ENCODE data around the gene SLA2. TPM values are rescaled to one million over a fixed set of nuclear protein-coding genes. Genes with fewer than 3 reads are reported as not detected.
"Not testable (repeated sequence)": the region's sequence is repeated elsewhere in the genome, so short reads cannot be mapped to it uniquely, and the experiment has no call there.

SLA2 gene
- polyA plus RNA-seq = under 1 TPM; 0.55 to 0.57 TPM

GRCh38 chr20:36645998-36646397 is at the start of gene SLA2:
SLA2 (minus strand) TSS chr20:36646196; CDS start chr20:36641335, 4,861 bp downstream.
- no peaks in the 10 kb centered on the region for H3K4me1 ChIP-seq (ENCODE audit: control insufficient read depth in 2 of 2, insufficient read depth in 2 of 2, low read length in 1 of 2)
- peak within 1 kb of the TSS; percentile 12 to 18 for H3K4me3 ChIP-seq (ENCODE audit: low read depth in 1 of 2, low read length in 2 of 2)
- H3K9me3 ChIP-seq (ENCODE audit: control insufficient read depth in 2 of 2, insufficient read depth in 1 of 2, low read depth in 1 of 2, low read length in 1 of 2) = no peaks in the 10 kb centered on the region
- no peaks in the 10 kb centered on the region for H3K36me3 ChIP-seq (ENCODE audit: control insufficient read depth in 2 of 2, insufficient read depth in 2 of 2, low read length in 1 of 2)
- H3K27ac ChIP-seq (ENCODE audit: low read depth in 2 of 2, low read length in 1 of 2) = peak within 1 kb of the TSS in 1 of 2 donors; percentile 16
- 57 to 58% methylated on average over 9 of the region's 9 CpGs for WGBS, 2 donors
- no peaks in the 10 kb centered on the region for H3K27me3 ChIP-seq (ENCODE audit: control insufficient read depth in 1 of 2, insufficient read depth in 2 of 2, low read length in 2 of 2)

GRCh38 chr20:36695467-36695866 is 49.5 kb upstream of the SLA2 start:
- not testable (repeated sequence) for H3K27me3 ChIP-seq (ENCODE audit: control insufficient read depth in 1 of 2, insufficient read depth in 2 of 2, low read length in 2 of 2); H3K4me3 ChIP-seq (ENCODE audit: low read depth in 1 of 2, low read length in 2 of 2)

GRCh38 chr20:36688630-36689029 is 42.6 kb upstream of the SLA2 start:
- no peaks in the 10 kb centered on the region for H3K36me3 ChIP-seq (ENCODE audit: control insufficient read depth in 2 of 2, insufficient read depth in 2 of 2, low read length in 1 of 2)
- no peaks in the 10 kb centered on the region for H3K4me1 ChIP-seq (ENCODE audit: control insufficient read depth in 2 of 2, insufficient read depth in 2 of 2, low read length in 1 of 2)
- no peaks in the 10 kb centered on the region for H3K27me3 ChIP-seq (ENCODE audit: control insufficient read depth in 1 of 2, insufficient read depth in 2 of 2, low read length in 2 of 2)
- H3K4me3 ChIP-seq (ENCODE audit: low read depth in 1 of 2, low read length in 2 of 2) = no peak overlapping the region
- H3K27ac ChIP-seq (ENCODE audit: low read depth in 2 of 2, low read length in 1 of 2) = peak overlapping the region in 1 of 2 donors; percentile 47
- no peaks in the 10 kb centered on the region for H3K9me3 ChIP-seq (ENCODE audit: control insufficient read depth in 2 of 2, insufficient read depth in 1 of 2, low read depth in 1 of 2, low read length in 1 of 2)
- WGBS, 2 donors = 63 to 67% methylated on average over 7 of the region's 7 CpGs

More at GRCh38 chr20:36695467-36695866, 49.5 kb upstream of the SLA2 start:
- H3K36me3 ChIP-seq (ENCODE audit: control insufficient read depth in 2 of 2, insufficient read depth in 2 of 2, low read length in 1 of 2); H3K4me1 ChIP-seq (ENCODE audit: control insufficient read depth in 2 of 2, insufficient read depth in 2 of 2, low read length in 1 of 2); H3K9me3 ChIP-seq (ENCODE audit: control insufficient read depth in 2 of 2, insufficient read depth in 1 of 2, low read depth in 1 of 2, low read length in 1 of 2); H3K27ac ChIP-seq (ENCODE audit: low read depth in 2 of 2, low read length in 1 of 2): not testable (repeated sequence)
- 87 to 88% methylated on average over 8 of the region's 8 CpGs for WGBS, 2 donors

GRCh38 chr20:36687850-36688249 is 41.9 kb upstream of the SLA2 start:
- Histone ChIP-seq H3K36me3 (ENCODE audit: control insufficient read depth in 2 of 2, insufficient read depth in 2 of 2, low read length in 1 of 2) (no peaks in the 10 kb centered on the region), H3K27me3 (ENCODE audit: control insufficient read depth in 1 of 2, insufficient read depth in 2 of 2, low read length in 2 of 2) (no peaks in the 10 kb centered on the region), H3K9me3 (ENCODE audit: control insufficient read depth in 2 of 2, insufficient read depth in 1 of 2, low read depth in 1 of 2, low read length in 1 of 2) (no peaks in the 10 kb centered on the region), H3K4me3 (ENCODE audit: low read depth in 1 of 2, low read length in 2 of 2) (no peak overlapping the region), H3K27ac (ENCODE audit: low read depth in 2 of 2, low read length in 1 of 2) (no peak overlapping the region), H3K4me1 (ENCODE audit: control insufficient read depth in 2 of 2, insufficient read depth in 2 of 2, low read length in 1 of 2) (no peaks in the 10 kb centered on the region)
- 78% methylated on average over 3 of the region's 3 CpGs for WGBS, 2 donors

- Histone ChIP-seq H3K36me3 (ENCODE audit: control insufficient read depth in 2 of 2, insufficient read depth in 2 of 2, low read length in 1 of 2) (no peaks in the 10 kb centered on the region), H3K4me3 (ENCODE audit: low read depth in 1 of 2, low read length in 2 of 2) (no peak overlapping the region), H3K4me1 (ENCODE audit: control insufficient read depth in 2 of 2, insufficient read depth in 2 of 2, low read length in 1 of 2) (no peaks in the 10 kb centered on the region), H3K9me3 (ENCODE audit: control insufficient read depth in 2 of 2, insufficient read depth in 1 of 2, low read depth in 1 of 2, low read length in 1 of 2) (no peaks in the 10 kb centered on the region), H3K27me3 (ENCODE audit: control insufficient read depth in 1 of 2, insufficient read depth in 2 of 2, low read length in 2 of 2) (no peaks in the 10 kb centered on the region), H3K27ac (ENCODE audit: low read depth in 2 of 2, low read length in 1 of 2) (no peak overlapping the region)
- 87% methylated on average over 4 of the region's 4 CpGs for WGBS, 2 donors
These were observed 40.9 kb upstream of the SLA2 start for GRCh38 chr20:36686944-36687343.

GRCh38 chr20:36686504-36686903 is 40.5 kb upstream of the SLA2 start:
- Histone ChIP-seq H3K4me3 (ENCODE audit: low read depth in 1 of 2, low read length in 2 of 2) (no peak overlapping the region), H3K36me3 (ENCODE audit: control insufficient read depth in 2 of 2, insufficient read depth in 2 of 2, low read length in 1 of 2) (no peaks in the 10 kb centered on the region), H3K27ac (ENCODE audit: low read depth in 2 of 2, low read length in 1 of 2) (no peak overlapping the region), H3K27me3 (ENCODE audit: control insufficient read depth in 1 of 2, insufficient read depth in 2 of 2, low read length in 2 of 2) (no peaks in the 10 kb centered on the region), H3K4me1 (ENCODE audit: control insufficient read depth in 2 of 2, insufficient read depth in 2 of 2, low read length in 1 of 2) (no peaks in the 10 kb centered on the region), H3K9me3 (ENCODE audit: control insufficient read depth in 2 of 2, insufficient read depth in 1 of 2, low read depth in 1 of 2, low read length in 1 of 2) (no peaks in the 10 kb centered on the region)
- 85 to 94% methylated on average over 2 of the region's 2 CpGs for WGBS, 2 donors

GRCh38 chr20:36684747-36685146 is 38.8 kb upstream of the SLA2 start:
- WGBS, 2 donors = 93 to 95% methylated on average over 6 of the region's 6 CpGs
- H3K27ac ChIP-seq (ENCODE audit: low read depth in 2 of 2, low read length in 1 of 2) = no peak overlapping the region
- no peak overlapping the region for H3K4me3 ChIP-seq (ENCODE audit: low read depth in 1 of 2, low read length in 2 of 2)

GRCh38 chr20:36682311-36682710 is 36.3 kb upstream of the SLA2 start:
- 86 to 89% methylated on average over 1 of the region's 1 CpG for WGBS, 2 donors
- Histone ChIP-seq H3K27ac (ENCODE audit: low read depth in 2 of 2, low read length in 1 of 2) (no peak overlapping the region), H3K9me3 (ENCODE audit: control insufficient read depth in 2 of 2, insufficient read depth in 1 of 2, low read depth in 1 of 2, low read length in 1 of 2) (no peaks in the 10 kb centered on the region), H3K4me1 (ENCODE audit: control insufficient read depth in 2 of 2, insufficient read depth in 2 of 2, low read length in 1 of 2) (no peaks in the 10 kb centered on the region), H3K36me3 (ENCODE audit: control insufficient read depth in 2 of 2, insufficient read depth in 2 of 2, low read length in 1 of 2) (peaks cover 0 to 2% of the 10 kb centered on the region in 2 donors), H3K27me3 (ENCODE audit: control insufficient read depth in 1 of 2, insufficient read depth in 2 of 2, low read length in 2 of 2) (no peaks in the 10 kb centered on the region), H3K4me3 (ENCODE audit: low read depth in 1 of 2, low read length in 2 of 2) (no peak overlapping the region)

More at GRCh38 chr20:36684747-36685146, 38.8 kb upstream of the SLA2 start:
- Histone ChIP-seq H3K9me3 (ENCODE audit: control insufficient read depth in 2 of 2, insufficient read depth in 1 of 2, low read depth in 1 of 2, low read length in 1 of 2) (no peaks in the 10 kb centered on the region), H3K4me1 (ENCODE audit: control insufficient read depth in 2 of 2, insufficient read depth in 2 of 2, low read length in 1 of 2) (no peaks in the 10 kb centered on the region), H3K36me3 (ENCODE audit: control insufficient read depth in 2 of 2, insufficient read depth in 2 of 2, low read length in 1 of 2) (no peaks in the 10 kb centered on the region), H3K27me3 (ENCODE audit: control insufficient read depth in 1 of 2, insufficient read depth in 2 of 2, low read length in 2 of 2) (no peaks in the 10 kb centered on the region)

GRCh38 chr20:36677422-36677771 is 31.4 kb upstream of the SLA2 start:
- Histone ChIP-seq H3K4me1 (ENCODE audit: control insufficient read depth in 2 of 2, insufficient read depth in 2 of 2, low read length in 1 of 2) (no peaks in the 10 kb centered on the region), H3K36me3 (ENCODE audit: control insufficient read depth in 2 of 2, insufficient read depth in 2 of 2, low read length in 1 of 2) (peaks cover 0 to 6% of the 10 kb centered on the region in 2 donors), H3K4me3 (ENCODE audit: low read depth in 1 of 2, low read length in 2 of 2) (no peak overlapping the region), H3K9me3 (ENCODE audit: control insufficient read depth in 2 of 2, insufficient read depth in 1 of 2, low read depth in 1 of 2, low read length in 1 of 2) (no peaks in the 10 kb centered on the region), H3K27ac (ENCODE audit: low read depth in 2 of 2, low read length in 1 of 2) (no peak overlapping the region), H3K27me3 (ENCODE audit: control insufficient read depth in 1 of 2, insufficient read depth in 2 of 2, low read length in 2 of 2) (no peaks in the 10 kb centered on the region)
- 94 to 95% methylated on average over 8 of the region's 8 CpGs for WGBS, 2 donors

- Histone ChIP-seq H3K4me3 (ENCODE audit: low read depth in 1 of 2, low read length in 2 of 2) (no peak overlapping the region), H3K9me3 (ENCODE audit: control insufficient read depth in 2 of 2, insufficient read depth in 1 of 2, low read depth in 1 of 2, low read length in 1 of 2) (no peaks in the 10 kb centered on the region), H3K36me3 (ENCODE audit: control insufficient read depth in 2 of 2, insufficient read depth in 2 of 2, low read length in 1 of 2) (peaks cover 0 to 6% of the 10 kb centered on the region in 2 donors), H3K4me1 (ENCODE audit: control insufficient read depth in 2 of 2, insufficient read depth in 2 of 2, low read length in 1 of 2) (no peaks in the 10 kb centered on the region), H3K27me3 (ENCODE audit: control insufficient read depth in 1 of 2, insufficient read depth in 2 of 2, low read length in 2 of 2) (no peaks in the 10 kb centered on the region), H3K27ac (ENCODE audit: low read depth in 2 of 2, low read length in 1 of 2) (no peak overlapping the region)
- WGBS, 2 donors = 94 to 96% methylated on average over 25 to 27 of the region's 27 CpGs
These were observed 30.9 kb upstream of the SLA2 start for GRCh38 chr20:36676701-36677421.

Data from esophagus (tissue), 2 donors.